GM21390 (cell line): ENCODE data around the gene RBMS3.

Source experiments
- ATAC-seq: cut with Tn5 transposase; IDR thresholded peaks from one replicate; pipeline ENCODE4 v1.9.1; 2021; ENCODE audit not compliant: unreplicated experiment

RBMS3 gene

DNA sequence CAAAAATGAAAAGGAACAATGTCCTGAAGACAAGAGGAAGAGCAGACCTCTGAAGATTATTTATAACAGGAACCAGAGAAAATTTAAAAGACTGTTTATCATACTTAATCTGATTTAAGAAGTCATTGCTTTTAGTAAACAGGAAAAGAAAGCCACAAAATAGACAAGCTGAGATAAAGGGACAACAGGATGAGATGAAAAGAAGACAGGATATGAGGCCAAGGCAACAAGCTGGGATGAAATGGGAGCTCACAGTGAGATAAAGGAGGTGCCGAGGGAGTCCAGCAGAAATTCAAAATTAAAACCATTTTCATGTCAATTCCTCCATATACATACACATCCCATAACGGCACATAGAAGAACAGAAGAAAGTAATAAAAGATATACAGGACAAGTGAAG, 277.0 kb downstream of the RBMS3 start:
- no peak for ATAC-seq

DNA sequence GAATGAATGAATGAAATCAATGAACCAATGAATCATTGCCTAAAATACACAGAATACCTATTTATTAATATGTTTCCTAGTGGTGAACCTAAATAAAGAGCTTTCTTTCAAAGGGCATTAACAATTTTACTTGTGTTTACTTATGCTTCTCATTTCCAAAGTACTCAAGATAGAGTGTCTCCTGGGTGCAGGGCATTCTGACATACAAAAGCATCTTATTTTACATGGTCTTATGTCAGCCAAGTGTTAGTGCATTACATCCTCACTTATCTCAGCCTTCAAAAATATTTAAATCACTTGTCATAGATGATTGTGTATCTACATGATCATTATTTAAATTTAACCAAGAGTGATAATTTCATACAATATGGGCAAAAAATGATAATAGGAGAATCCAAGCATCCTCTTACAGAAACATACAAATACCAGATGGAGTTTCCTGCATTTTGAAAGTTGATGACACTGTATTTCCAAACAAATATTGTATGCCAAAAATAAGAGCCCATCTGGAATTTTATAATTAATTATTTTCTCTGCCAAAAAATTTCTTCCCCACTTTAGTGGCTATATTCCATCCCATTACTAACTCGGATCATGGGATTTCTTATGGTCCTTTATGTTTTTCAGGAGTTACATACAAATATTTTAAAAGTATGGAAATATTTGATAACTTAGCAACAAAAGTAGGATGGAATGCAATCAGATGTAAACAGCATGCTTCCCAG, 279.0 kb downstream of the RBMS3 start:
- no peak for ATAC-seq

DNA sequence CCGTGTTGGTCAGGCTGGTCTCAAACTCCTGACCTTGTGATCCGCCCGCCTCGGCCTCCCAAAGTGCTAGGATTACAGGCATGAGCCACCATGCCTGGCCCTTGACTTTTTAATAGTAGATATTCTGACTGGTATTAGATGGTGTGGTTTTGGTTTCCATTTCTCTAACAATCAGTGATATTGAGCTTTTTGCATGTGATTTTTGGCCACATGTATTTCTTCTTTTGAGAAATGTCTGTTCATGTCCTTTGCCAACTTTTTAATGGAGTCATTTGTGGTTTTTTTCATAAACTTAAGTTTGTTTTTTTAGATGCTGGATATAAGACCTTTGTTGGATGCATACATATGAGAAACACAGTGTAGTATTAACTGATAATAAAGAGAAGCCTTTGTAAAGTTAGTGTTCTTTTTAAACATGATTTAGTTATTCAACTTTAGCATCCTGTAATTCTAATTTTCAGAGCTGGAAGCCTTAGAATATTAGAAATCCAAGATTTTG, 280.8 kb downstream of the RBMS3 start:
- ATAC-seq: no peak

DNA sequence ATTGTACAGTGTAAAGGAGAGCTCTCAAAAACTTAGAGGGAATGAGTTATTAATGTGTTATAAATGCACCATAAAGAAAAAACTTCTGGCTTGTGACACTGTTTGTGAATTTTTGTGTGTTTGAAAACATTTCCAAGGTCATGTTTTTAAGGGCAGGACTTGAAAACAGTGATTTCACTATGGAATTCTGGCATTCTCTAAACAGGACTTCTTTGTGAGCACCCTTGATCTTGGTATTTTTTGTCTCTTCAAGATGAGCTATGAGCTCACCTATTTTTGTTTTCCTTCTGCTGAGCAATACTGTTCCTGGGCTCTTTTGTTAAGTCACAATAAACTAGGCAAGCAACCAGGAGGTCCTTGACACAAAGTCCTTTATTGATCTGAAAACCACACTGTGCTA, 284.4 kb downstream of the RBMS3 start:
- no peak for ATAC-seq

DNA sequence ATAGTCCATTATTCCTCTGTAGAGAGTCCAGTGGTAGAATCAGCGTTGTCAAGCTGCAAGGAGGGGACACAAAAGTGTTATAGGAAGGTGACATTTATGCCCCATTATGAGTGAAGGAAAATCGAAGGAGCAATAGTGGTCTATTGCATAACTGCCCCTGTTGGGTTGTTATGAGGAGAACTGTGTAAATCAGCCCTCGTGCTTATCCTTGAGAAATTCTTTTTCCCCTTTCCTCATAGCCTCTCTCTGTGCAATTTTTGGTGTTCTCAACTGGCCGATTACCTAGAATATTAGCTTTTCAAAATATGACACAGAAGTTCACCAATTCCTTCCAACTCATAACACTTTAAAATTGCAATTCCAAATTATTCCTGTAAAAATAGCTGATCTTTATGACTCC, 286.6 kb downstream of the RBMS3 start:
- ATAC-seq: no peak

- no peak for ATAC-seq
Measured at GRCh38 chr3:29568355-29568754, 287.5 kb downstream of the RBMS3 start.

GRCh38 chr3:29576181-29576580, 295.3 kb downstream of the RBMS3 start:
- ATAC-seq: no peak

DNA sequence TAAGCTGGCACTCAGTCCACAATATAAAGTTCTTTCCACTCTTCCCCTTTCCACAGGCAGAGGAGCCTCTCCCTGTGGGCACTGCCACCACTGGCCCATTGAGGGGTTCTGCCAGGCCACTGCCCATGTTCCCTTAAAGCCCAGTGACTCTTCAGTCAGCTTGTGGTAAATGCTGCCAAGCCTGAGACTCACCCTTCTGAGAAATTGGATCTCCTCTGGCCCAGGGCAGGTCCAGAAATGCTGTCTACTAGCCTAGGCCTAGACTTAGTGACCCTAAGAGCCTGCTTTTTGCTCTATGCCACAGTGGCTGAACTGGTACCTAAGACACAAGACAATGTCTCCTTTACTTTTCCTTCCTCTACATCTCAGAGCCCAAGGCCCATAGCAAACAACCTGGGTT, 295.8 kb downstream of the RBMS3 start:
- no peak for ATAC-seq

- no peak for ATAC-seq
Measured at GRCh38 chr3:29577250-29577649, 296.4 kb downstream of the RBMS3 start.

DNA sequence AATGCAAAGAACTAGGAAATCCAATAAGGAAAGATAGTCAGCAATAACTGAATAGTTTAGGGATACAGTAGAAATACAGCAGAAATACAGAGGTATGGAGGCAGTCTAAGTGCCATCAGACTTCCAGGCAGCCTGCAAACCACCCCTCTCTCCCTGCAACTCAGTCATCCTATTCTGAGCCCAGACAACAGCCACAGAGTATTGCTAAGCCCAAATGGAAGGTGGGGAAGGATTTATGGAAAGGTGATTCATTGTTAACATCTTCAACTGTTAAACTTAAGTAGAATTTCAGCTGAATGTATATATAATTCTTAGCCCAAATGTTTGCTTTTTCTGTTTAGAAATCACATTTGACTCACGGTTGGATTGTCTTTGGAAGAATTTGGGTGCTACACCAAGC, 300.4 kb downstream of the RBMS3 start:
- ATAC-seq: no peak

- no peak for ATAC-seq
Measured at GRCh38 chr3:29582273-29582672, 301.4 kb downstream of the RBMS3 start.

GRCh38 chr3:29583861-29584260, 303.0 kb downstream of the RBMS3 start:
- no peak for ATAC-seq

DNA sequence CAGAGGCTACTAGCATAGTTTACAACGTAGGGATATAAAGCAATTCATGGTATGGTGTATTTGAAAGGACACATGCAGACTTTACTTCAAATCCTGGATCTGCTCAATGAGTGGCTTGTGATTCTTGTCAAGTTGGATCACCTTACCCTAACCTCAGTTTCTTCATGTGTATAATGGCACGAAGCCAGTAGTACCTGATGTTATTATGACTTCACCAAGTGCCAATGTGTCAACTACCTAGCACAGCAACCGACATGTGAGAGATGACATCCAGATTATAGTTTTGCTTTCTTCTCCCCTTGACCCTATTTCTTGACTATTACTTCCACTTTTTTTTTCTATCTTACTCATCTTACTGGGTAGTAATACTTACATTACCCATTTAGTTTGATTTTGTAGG, 304.5 kb downstream of the RBMS3 start:
- no peak for ATAC-seq

- ATAC-seq: no peak
Measured at GRCh38 chr3:29587340-29587739, 306.5 kb downstream of the RBMS3 start.

DNA sequence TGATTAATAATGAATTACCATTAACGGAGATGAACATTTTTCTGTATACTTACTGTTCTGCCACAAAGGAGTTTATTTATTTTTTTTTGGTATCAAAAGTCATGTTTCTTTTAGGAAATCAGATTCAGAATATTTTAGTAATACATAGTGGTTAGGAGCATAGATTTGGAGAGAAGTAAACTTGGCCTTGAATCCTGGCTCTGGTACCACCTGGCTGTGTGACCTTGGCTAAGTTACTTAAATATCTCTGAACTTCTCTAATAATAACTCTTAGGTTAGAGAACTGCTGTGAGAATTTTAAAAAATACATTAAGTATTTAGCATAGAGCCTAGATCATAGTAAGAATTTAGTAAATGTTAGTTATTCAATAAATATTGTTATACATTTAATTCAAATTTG, 309.1 kb downstream of the RBMS3 start:
- ATAC-seq: no peak

- ATAC-seq: no peak
Measured at GRCh38 chr3:29590461-29590860, 309.6 kb downstream of the RBMS3 start.

DNA sequence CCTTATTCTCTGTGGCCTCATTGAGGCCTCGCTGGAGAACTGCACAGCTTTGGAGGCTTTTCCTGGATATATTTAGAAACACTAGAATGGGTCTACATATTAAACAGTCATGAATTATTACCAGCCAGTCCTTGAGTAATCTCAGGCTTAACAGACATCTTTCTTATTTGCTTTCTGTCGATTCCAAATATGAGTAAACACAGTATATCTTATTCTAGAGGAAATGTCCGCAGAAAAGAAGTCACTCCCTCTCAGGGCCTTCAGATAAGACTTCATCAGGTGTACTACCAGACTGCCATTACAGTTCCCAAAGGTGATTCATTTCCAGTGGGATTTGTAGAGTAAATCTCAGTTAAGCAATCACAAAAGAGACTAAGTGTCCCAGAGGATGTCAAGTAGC, 310.7 kb downstream of the RBMS3 start:
- no peak for ATAC-seq

DNA sequence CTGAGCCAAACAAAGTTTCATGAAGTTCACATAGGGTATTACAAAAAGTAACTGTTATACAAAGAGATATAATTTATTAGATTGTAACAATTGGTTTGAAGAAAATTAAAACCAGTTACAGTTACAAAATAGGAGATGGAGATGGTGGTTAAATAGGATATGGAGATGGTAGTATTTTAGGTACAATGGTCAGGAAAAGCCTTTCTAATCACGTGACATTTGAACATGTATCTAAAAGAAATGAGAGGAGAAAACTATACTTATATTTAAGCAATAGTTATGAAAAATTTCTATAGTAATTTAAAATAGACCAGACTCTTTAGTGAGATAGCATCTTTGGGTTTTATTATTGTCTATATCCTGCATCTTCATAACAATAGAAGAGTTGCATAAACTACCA, 312.9 kb downstream of the RBMS3 start:
- ATAC-seq: no peak

DNA sequence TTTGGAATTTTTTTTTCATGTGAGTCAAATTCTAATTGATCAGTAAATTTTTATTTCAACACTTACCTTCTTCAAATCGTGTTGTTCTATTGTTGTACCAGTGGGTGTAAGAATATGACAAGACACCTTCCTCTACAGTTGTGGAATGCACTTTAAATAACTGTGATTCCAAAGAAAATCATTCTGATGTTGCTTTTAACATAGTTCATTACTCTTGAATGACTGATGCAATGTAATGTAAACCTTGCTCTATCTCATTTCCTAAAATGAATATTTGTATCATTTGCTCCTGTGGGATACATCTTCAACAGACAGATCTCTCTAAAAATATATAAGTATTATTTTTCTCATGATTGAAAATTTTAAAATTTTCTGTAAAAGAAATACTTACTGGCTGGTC, 313.4 kb downstream of the RBMS3 start:
- ATAC-seq: no peak

GRCh38 chr3:29597376-29598008, 316.6 kb downstream of the RBMS3 start:
- no peak for ATAC-seq

DNA sequence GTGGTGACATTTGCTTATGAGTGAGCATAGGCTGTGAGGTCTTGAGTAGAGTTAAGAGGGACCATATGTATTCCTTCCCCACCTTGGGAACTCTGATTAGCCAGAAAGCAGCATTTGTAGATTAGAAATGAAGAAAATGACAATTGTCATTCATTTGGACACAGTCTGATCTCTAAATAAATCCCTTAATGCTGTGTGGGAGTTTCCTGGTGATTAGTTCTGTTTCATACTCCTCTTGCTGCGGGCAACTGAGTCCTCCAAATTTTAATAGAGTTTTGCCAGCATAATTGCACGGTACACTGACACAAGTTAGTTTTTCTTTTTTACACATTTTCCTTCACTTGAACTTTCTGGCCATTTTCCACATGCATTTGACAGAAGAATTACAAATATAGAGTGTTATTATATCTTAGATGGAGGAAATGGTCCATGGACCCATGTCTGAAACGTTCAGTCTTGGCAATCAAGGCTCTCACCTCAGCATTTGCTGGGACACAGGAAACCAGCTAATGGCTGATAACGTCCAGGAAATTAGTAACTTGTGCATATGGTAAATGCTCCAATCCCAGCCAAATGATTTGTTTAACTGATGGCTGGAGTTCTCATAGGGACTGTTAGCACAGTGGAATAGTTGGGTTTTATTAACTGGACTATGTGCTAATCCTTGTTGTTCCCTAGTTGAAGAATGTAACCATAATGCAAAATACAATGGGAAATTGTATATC, 321.2 kb downstream of the RBMS3 start:
- no peak for ATAC-seq

- no peak for ATAC-seq
Measured at GRCh38 chr3:29605845-29606244, 325.0 kb downstream of the RBMS3 start.
